GM18511 (cell line): ENCODE results near the gene CCDC152.
"Not testable (repeated sequence)": the region's sequence is repeated elsewhere in the genome, so short reads cannot be mapped to it uniquely, and the experiment has no call there.

Experiments
- ATAC-seq: cut with Tn5 transposase; IDR thresholded peaks from one replicate; pipeline ENCODE4 v1.9.1; 2021; ENCODE audit warnings: mild to moderate bottlenecking, moderate library complexity; ENCODE audit not compliant: unreplicated experiment

Gene CCDC152

GRCh38 chr5:42756606-42757601 is at the start of gene CCDC152:
Gene CCDC152 (plus strand): TSS chr5:42756818. CDS start chr5:42759122, 2,304 bp downstream.
- ATAC-seq: peak; percentile 78

GRCh38 chr5:42715785-42716184 is 40.8 kb upstream of the CCDC152 start:
- no peak for ATAC-seq

- ATAC-seq: peak; percentile 93
These were observed 38.0 kb upstream of the CCDC152 start for GRCh38 chr5:42718591-42718990.

GRCh38 chr5:42719034-42719433 is 37.6 kb upstream of the CCDC152 start:
- peak; percentile 9 for ATAC-seq

GRCh38 chr5:42720251-42720650 is 36.4 kb upstream of the CCDC152 start:
- no peak for ATAC-seq

- ATAC-seq: no peak
These were observed 35.1 kb upstream of the CCDC152 start for GRCh38 chr5:42721484-42721883.

GRCh38 chr5:42734531-42735058 is 22.0 kb upstream of the CCDC152 start:
- not testable (repeated sequence) for ATAC-seq

- no peak for ATAC-seq
These were observed 15.7 kb upstream of the CCDC152 start for GRCh38 chr5:42740920-42741319.

- ATAC-seq: no peak
These were observed 11.2 kb upstream of the CCDC152 start for GRCh38 chr5:42745426-42745825.

- no peak for ATAC-seq
These were observed 10.8 kb upstream of the CCDC152 start for GRCh38 chr5:42745856-42746255.

GRCh38 chr5:42749020-42749419 is 7.6 kb upstream of the CCDC152 start:
- peak; percentile 67 for ATAC-seq

- no peak for ATAC-seq
These were observed 6.1 kb upstream of the CCDC152 start for GRCh38 chr5:42750507-42750906.

- ATAC-seq: no peak
These were observed 5.6 kb upstream of the CCDC152 start for GRCh38 chr5:42751044-42751443.

- no peak for ATAC-seq
These were observed 3.5 kb upstream of the CCDC152 start for GRCh38 chr5:42753099-42753498.

GRCh38 chr5:42759456-42759855 is 2.8 kb downstream of the CCDC152 start:
- no peak for ATAC-seq

- no peak for ATAC-seq
These were observed 3.8 kb downstream of the CCDC152 start for GRCh38 chr5:42760426-42760825.

GRCh38 chr5:42761791-42762190 is 5.2 kb downstream of the CCDC152 start:
- no peak for ATAC-seq

- ATAC-seq: peak; percentile 60
These were observed 11.0 kb downstream of the CCDC152 start for GRCh38 chr5:42767491-42768105.

- ATAC-seq: no peak
These were observed 11.5 kb downstream of the CCDC152 start for GRCh38 chr5:42768106-42768504.

- ATAC-seq: no peak
These were observed 13.4 kb downstream of the CCDC152 start for GRCh38 chr5:42770003-42770402.

GRCh38 chr5:42772265-42772993 is 15.8 kb downstream of the CCDC152 start:
- ATAC-seq: no peak
